ENCODE measurements around the gene LSMEM2.

- no peak for TF ChIP-seq CTCF (optimal IDR thresholded peaks at IDR 0.05 in 1 of 3, IDR thresholded peaks at IDR 0.05 in 1 of 3, conservative IDR thresholded peaks at IDR 0.05 in 1 of 3; ENCODE audit: extremely low read depth in 1 of 3, insufficient read depth in 2 of 3, low read length in 3 of 3)
- TF ChIP-seq EZH2 (IDR thresholded peaks at IDR 0.05; ENCODE audit: low read length), result no peak
Observed at GRCh38 chr3:50304601-50305000, 25.7 kb downstream of the LSMEM2 start.

Measured in keratinocyte (primary cell).